Measurements from ENCODE around the gene CCDC85A. TPM values are rescaled to one million over a fixed set of nuclear protein-coding genes. Genes with fewer than 3 reads are reported as not detected.

The CCDC85A gene
- total RNA-seq, 1 experiment from 2014 or later, result 1.1 TPM

- ChIA-PET CTCF (interaction anchor here (0.6 kb wide), 1 partner anchor 37 kb away, joined by 4 read pairs; no protein-coding TSS in a partner anchor), POLR2A (ENCODE audit: unreplicated experiment) (no interaction called here)
- Histone ChIP-seq H2AFZ (ENCODE audit: low read length) (no peak overlapping the region), H4K20me1 (ENCODE audit: low read length) (no peaks in the 10 kb centered on the region), H3F3A (ENCODE audit: low read length, unreplicated experiment) (no peaks in the 10 kb centered on the region), H3K9me3 (ENCODE audit: low read length) (no peaks in the 10 kb centered on the region), H3K9ac (ENCODE audit: low read length) (no peak overlapping the region), H3K27me3 (ENCODE audit: low read length) (peaks cover 9% of the 10 kb centered on the region; the same call in 1 of the 2 replicates), H3K4me2 (ENCODE audit: low read length) (no peak overlapping the region), H3K4me1 (ENCODE audit: insufficient read depth, low read length) (no peaks in the 10 kb centered on the region), H3K4me3 (ENCODE audit: low read length) (no peak overlapping the region), H3K36me3 (ENCODE audit: low read depth, low read length) (no peaks in the 10 kb centered on the region), H3K27ac (ENCODE audit: low read length) (no peak overlapping the region), H3K79me2 (ENCODE audit: low read length) (no peaks in the 10 kb centered on the region), H3K9me2 (replicated peaks; ENCODE audit: low read length) (no peaks in the 10 kb centered on the region)
- no peak for TF ChIP-seq EZH2phosphoT487 (IDR thresholded peaks at IDR 0.05; ENCODE audit: borderline replicate concordance, low read length)
- TF ChIP-seq CTCF (conservative IDR thresholded peaks at IDR 0.05; ENCODE audit: low read depth, low read length), result no peak
- no peak for TF ChIP-seq EZH2 (IDR thresholded peaks at IDR 0.05; ENCODE audit: low read length, unreplicated experiment)
- BruUV-seq (replicated peaks), result no TSS peak
- ATAC-seq (no peak), DNase-seq (no peak)
- intact Hi-C loops (cut with micrococcal nuclease), result no loop called here
These were observed 132.2 kb downstream of the CCDC85A start for GRCh38 chr2:56316011-56316410.

- Histone ChIP-seq H3F3A (ENCODE audit: low read length, unreplicated experiment) (no peaks in the 10 kb centered on the region), H3K4me1 (ENCODE audit: insufficient read depth, low read length) (no peaks in the 10 kb centered on the region), H3K79me2 (ENCODE audit: low read length) (no peaks in the 10 kb centered on the region), H3K4me3 (ENCODE audit: low read length) (no peak overlapping the region), H3K27ac (ENCODE audit: low read length) (no peak overlapping the region), H3K9me2 (replicated peaks; ENCODE audit: low read length) (no peaks in the 10 kb centered on the region), H3K9ac (ENCODE audit: low read length) (no peak overlapping the region), H3K36me3 (ENCODE audit: low read depth, low read length) (no peaks in the 10 kb centered on the region), H4K20me1 (ENCODE audit: low read length) (no peaks in the 10 kb centered on the region), H3K4me2 (ENCODE audit: low read length) (no peak overlapping the region), H3K27me3 (ENCODE audit: low read length) (no peaks in the 10 kb centered on the region; the same call in 1 of the 2 replicates), H3K9me3 (ENCODE audit: low read length) (no peaks in the 10 kb centered on the region), H2AFZ (ENCODE audit: low read length) (no peak overlapping the region)
- ChIA-PET POLR2A (ENCODE audit: unreplicated experiment) (no interaction called here), CTCF (no interaction called here)
- intact Hi-C loops (cut with micrococcal nuclease), result no loop called here
- BruUV-seq (replicated peaks), result no TSS peak
- ATAC-seq (no peak), DNase-seq (no peak)
- TF ChIP-seq CTCF (conservative IDR thresholded peaks at IDR 0.05; ENCODE audit: low read depth, low read length) (no peak), EZH2 (IDR thresholded peaks at IDR 0.05; ENCODE audit: low read length, unreplicated experiment) (no peak), EZH2phosphoT487 (IDR thresholded peaks at IDR 0.05; ENCODE audit: borderline replicate concordance, low read length) (no peak)
These were observed 134.4 kb downstream of the CCDC85A start for GRCh38 chr2:56318147-56318546.

GRCh38 chr2:56325661-56326345 is 142.0 kb downstream of the CCDC85A start:
- no TSS peak for BruUV-seq (replicated peaks)
- Histone ChIP-seq H3F3A (ENCODE audit: low read length, unreplicated experiment) (no peaks in the 10 kb centered on the region), H3K9me3 (ENCODE audit: low read length) (no peaks in the 10 kb centered on the region), H3K27ac (ENCODE audit: low read length) (no peak overlapping the region), H2AFZ (ENCODE audit: low read length) (no peak overlapping the region), H3K36me3 (ENCODE audit: low read depth, low read length) (no peaks in the 10 kb centered on the region), H3K4me3 (ENCODE audit: low read length) (no peak overlapping the region), H3K4me1 (ENCODE audit: insufficient read depth, low read length) (no peaks in the 10 kb centered on the region), H3K27me3 (ENCODE audit: low read length) (peaks cover 37% of the 10 kb centered on the region), H4K20me1 (ENCODE audit: low read length) (no peaks in the 10 kb centered on the region), H3K9ac (ENCODE audit: low read length) (no peak overlapping the region), H3K9me2 (replicated peaks; ENCODE audit: low read length) (no peaks in the 10 kb centered on the region), H3K79me2 (ENCODE audit: low read length) (no peaks in the 10 kb centered on the region), H3K4me2 (ENCODE audit: low read length) (no peak overlapping the region)
- no peak for TF ChIP-seq EZH2 (IDR thresholded peaks at IDR 0.05; ENCODE audit: low read length, unreplicated experiment)
- no peak for TF ChIP-seq EZH2phosphoT487 (IDR thresholded peaks at IDR 0.05; ENCODE audit: borderline replicate concordance, low read length)
- no peak for TF ChIP-seq CTCF (conservative IDR thresholded peaks at IDR 0.05; ENCODE audit: low read depth, low read length)
- ATAC-seq, result no peak
- intact Hi-C loops (cut with micrococcal nuclease), result no loop called here
- POLR2A ChIA-PET (ENCODE audit: unreplicated experiment), result no interaction called here
- DNase-seq, result no peak
- CTCF ChIA-PET, result no interaction called here
